GM19239 (cell line): Measurements from ENCODE around the gene MYNN.

Experiments
- DNase-seq: peaks from one replicate; pipeline ENCODE4 v3.0.0; 2011; ENCODE audit warnings: low spot score; ENCODE audit not compliant: insufficient read length
- FAIRE-seq: peaks from 2 replicates; lab custom pipeline; 2011; peaks lifted over from hg19 to GRCh38; lab: Jason Lieb, UNC

The MYNN gene

DNA sequence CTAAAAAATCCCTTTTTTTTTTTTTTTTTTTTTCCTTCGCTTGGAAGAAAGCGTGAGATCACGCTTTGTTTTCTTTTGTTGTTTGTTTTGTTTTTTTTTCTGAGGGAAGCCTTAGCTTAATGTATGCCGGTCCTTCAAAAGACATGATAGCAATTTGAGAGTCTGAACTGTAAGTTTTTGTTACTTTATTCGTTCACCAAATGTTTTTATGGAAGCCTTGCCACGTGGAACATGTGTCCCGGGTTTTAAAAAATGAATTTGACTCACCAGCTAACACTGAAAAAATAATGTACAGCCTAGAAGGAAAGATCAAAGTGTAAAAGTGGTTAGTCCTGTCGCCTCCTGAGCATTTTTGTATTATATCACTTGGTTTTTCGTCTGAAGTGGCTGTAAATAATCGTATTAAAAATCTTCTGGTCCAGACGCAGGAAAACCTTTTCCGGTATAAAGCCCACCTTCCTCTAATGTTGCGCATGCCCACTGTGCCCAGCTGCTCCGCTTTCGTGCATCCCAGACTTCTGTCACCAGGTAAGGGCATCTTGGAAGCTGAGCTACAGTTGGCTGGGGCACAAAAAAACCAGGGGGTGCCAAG is 795 bp upstream of the MYNN start:
- peak; percentile 7 for DNase-seq
- FAIRE-seq: no peak

- DNase-seq (no peak), FAIRE-seq (peak; percentile 8)
These were observed 990 bp downstream of the MYNN start for GRCh38 chr3:169774186-169774585.

GRCh38 chr3:169777822-169778221 is 4.6 kb downstream of the MYNN start:
- DNase-seq (no peak), FAIRE-seq (no peak)

- no peak for FAIRE-seq
- DNase-seq: no peak
These were observed 7.5 kb downstream of the MYNN start for GRCh38 chr3:169780742-169781141.

- peak; percentile 35 for FAIRE-seq
- DNase-seq: no peak
These were observed 8.1 kb downstream of the MYNN start for GRCh38 chr3:169781209-169781855.

GRCh38 chr3:169787120-169787519 is 13.9 kb downstream of the MYNN start:
- no peak for FAIRE-seq
- DNase-seq: no peak

DNA sequence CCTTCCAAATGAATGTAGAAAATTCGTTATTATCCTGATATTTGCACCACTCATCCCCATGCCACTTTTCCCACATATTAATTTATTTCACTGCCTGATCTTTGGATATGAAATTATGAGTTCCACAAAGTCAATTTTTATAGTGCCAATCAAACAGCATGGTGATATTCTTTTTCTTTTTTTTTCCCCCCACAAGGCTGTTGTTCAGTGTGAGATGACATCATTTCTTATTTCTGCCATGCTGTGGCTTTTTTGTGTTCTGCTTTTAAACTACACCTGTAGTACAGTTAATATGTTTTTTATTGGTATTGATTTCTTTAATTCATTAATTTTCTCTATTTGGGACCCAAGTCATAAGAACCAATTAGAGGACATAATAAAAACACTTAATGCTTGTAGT is 14.6 kb downstream of the MYNN start:
- no peak for FAIRE-seq
- no peak for DNase-seq

DNA sequence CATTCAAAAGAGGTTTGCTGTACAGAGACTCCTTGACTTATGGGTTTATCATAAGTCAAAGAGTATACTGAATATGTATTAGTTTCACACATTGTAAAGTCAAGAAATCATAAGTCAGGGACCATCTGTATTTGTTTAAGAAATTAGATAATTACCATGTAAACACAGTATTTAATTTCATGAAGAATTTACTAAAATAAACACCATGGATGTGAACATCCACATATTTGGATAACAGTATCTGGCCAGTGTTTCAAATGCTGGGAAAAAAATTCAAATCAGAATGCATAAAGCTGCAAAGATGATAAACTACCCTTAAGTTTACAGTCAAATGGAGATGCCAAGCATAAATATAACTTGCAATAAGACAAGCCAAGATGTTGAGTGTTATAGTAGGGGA is 17.0 kb downstream of the MYNN start:
- FAIRE-seq (no peak), DNase-seq (no peak)

DNA sequence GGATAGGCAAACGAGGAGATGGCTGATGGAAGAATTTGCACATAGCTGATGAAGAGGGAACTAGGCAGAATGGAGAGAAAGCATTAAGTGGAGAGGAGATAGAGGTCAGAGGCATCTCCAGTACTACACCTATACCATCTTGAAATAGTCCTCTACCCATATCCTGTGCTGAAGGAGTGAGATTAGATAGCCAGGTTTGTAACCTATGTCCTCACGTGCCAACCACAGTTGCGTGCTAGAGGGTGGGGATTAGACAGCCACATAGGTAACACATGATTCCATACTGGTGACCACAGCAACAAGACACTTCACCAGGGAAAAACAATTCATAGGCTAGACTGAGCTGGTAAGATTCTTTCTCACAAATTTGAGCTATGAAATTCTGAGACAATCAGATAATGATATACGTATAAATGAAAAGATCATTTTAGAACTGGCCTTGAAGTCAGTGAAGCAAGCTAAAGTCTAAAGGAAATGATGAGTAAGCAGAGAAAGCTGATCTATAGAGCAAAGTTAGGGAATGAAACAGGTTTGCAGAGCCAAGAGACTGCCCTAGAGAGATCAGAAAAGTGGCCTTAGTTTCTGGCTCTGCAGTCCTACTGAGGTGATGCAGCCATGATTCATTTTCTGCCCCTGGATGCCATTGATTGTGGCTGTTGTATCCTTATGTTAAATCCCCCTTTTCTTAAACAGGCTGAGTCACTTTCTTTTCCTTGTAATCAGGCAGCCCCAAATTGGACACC is 17.7 kb downstream of the MYNN start:
- DNase-seq (no peak), FAIRE-seq (no peak)

DNA sequence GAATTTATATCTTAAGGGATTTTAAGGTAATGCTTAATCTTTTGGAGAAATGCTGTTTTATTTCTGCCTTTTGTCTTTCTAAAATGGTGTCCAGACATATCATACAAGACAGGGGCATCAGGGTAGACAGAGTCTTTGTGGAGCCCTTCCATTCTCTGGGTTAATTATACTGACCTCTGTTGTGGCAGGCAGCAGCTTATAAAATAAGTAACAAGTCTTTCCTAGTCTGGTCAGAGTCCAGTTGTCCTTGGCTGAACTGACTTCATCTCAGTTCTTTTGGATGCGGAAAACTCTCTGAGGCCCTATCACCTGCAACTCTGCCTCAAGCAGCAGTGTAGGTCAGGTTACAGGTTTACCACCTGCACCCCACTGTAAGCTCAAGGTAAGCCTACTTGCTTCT is 19.2 kb downstream of the MYNN start:
- no peak for FAIRE-seq
- DNase-seq: no peak

DNA sequence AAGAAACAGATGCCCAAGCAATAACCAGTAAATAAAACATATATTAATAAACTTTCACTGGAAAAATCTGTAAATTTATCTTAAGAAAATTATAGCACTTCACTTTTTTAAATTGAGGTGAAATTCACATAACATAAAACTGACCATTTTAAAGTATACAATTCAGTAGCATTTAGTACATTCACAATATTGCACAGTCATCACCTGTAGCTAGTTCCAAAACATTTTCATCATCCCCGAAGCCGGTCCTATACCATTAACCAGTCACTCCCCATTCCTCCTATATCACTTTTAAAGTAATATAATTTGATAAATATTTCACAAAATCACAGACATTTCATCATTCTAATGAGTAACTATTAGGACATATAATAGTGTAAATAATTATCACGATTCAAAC is 31.5 kb downstream of the MYNN start:
- FAIRE-seq: no peak

DNA sequence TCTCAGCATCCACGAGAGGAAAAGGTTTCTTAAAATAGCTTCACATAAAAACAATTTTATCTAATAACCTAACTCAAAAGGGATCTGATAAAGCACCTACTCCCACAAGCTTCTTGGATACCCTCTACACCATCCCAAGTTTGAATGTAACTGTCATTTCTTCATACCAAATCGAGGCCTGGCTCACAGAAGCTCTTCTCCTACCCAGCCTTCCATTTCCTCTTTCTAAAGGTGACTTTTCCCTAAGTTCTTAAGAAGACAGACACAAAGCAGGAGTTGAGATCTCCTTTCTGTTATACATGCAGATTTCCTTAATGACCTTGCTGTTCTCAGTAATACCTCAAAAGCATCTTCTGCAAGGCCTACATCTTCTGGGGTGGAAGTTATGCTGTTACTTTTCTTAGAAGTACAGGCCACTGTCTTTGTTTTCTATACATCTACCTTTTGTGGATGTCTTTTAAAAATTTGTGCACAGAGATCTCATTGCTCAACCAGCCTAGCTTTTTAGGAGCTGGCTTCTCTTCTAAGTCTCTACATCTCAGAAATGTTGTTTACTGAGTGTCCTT is 36.1 kb downstream of the MYNN start:
- FAIRE-seq (peak; percentile 4), DNase-seq (no peak)

More for the DNA sequence above, 31.5 kb downstream of the MYNN start:
- no peak for DNase-seq

- peak; percentile 56 for FAIRE-seq
- no peak for DNase-seq
These were observed 38.6 kb downstream of the MYNN start for GRCh38 chr3:169811631-169812331.

DNA sequence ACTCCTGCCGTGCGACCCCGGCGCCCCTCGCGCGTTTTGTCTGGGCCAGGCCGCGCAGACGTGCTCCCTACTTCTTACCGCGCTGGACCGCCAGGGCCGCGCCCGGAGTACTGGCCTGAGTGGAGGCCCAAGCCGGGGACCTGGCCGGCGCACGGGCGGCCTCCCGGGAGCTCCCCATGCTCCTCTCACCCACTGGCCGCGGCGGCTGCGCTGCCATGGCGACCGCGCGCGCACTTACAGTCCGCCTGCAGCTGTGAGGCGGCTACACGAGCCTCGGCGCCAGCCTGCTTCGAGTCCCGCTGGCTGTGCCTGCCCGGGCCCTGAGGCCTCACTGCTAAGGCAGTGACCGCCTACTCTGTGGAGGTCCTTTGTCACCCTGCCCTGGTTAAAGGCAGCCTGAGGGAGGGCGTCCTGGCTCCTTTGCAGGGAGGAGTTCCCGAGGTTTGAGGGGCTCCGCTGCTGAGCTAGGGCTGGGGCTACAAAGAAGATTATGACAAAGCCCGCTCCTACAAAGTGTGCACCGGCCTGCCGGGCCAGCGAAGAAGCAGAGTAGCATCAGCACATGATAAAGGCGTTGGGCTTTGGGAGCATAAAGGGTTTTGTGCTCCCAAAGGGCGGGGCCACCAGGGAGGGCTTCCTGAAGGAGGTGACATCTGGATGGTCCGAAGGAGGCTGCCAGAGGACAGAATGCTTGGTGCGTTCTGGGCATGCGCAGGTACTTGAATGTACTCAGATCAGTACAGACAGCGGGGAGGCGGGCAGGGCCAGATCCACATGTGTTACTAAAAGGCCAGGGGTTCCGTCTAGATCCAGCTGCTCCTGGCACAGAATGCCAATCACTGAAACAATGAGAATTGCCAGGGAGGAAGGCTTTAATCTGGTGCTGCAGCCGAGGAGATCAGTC is 39.4 kb downstream of the MYNN start, which contains the start of the genes LRRC34 and LRRIQ4:
Gene LRRC34, minus strand, starts transcription at position 573 of the 904 bp plus-strand sequence. Its CDS starts 356 bp downstream, at position 217.
Gene LRRIQ4, plus strand, starts transcription at position 539 of the 904 bp plus-strand sequence. CDS start 9,052 bp downstream, outside the sequence.
- peak; percentile 98 for FAIRE-seq
- DNase-seq: peak; percentile 47

DNA sequence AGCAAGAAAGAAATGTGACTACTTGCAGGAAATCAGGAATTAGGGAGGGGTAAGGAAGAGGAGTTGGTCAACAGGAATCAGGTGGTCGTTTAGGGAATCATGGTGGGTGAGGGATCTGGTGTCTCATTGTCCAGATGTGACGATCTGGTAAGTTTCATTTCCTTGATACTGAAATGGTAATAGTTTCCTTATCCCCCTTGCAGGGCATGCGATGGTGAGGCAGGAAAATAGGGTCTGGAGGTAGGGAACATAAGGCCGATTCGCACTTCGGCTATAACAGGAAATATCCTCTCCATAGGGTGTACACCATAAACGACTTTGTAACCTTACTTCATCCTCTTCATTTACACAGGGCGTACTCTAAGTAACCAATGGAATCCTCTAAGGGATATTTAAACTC is 40.1 kb downstream of the MYNN start:
- FAIRE-seq (no peak), DNase-seq (no peak)

- DNase-seq (peak; percentile 32), FAIRE-seq (peak; percentile 99)
These were observed 40.7 kb downstream of the MYNN start for GRCh38 chr3:169813757-169814517.

GRCh38 chr3:169815590-169816150 is 42.5 kb downstream of the MYNN start:
- DNase-seq (no peak), FAIRE-seq (peak; percentile 14)

DNA sequence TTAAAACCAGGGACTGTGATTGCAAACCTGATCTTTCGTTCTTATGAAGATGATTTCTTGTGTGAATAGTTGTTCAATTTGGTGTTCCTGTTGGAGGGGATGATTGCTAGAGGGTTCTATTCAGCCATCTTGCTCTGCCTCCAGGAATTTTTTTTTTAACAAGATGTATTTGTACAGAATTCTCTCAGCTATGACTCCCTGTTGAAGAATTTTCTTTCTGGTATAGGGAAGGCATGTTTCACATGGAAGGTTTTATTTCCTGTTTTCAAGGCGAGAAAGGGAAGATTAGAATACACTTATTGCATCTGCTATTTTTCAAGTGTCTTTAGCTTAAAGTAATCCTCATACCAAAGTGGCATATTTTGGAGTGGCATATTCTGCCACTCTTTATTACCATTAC is 45.1 kb downstream of the MYNN start:
- DNase-seq: no peak
- no peak for FAIRE-seq
